ENCODE results near the gene SUSD6.

SUSD6 gene

GRCh38 chr14:69587389-69587788 lies 24.0 kb upstream of the SUSD6 start:
- in situ Hi-C loops (cut with MboI; ENCODE audit: low sequenced_read_pairs) = loop anchor here (25.0 kb wide), 1 partner anchor 150 kb away; no protein-coding TSS in a partner anchor

- in situ Hi-C loops (cut with MboI; ENCODE audit: low sequenced_read_pairs) = loop anchor here (25.0 kb wide), 1 partner anchor 146 kb away; no protein-coding TSS in a partner anchor
These were observed 20.1 kb upstream of the SUSD6 start for GRCh38 chr14:69591317-69591716.

- in situ Hi-C loops (cut with MboI; ENCODE audit: low sequenced_read_pairs) = loop anchor here (25.0 kb wide), 1 partner anchor 144 kb away; no protein-coding TSS in a partner anchor
These were observed 18.2 kb upstream of the SUSD6 start for GRCh38 chr14:69593018-69593677.

- in situ Hi-C loops (cut with MboI; ENCODE audit: low sequenced_read_pairs) = loop anchor here (25.0 kb wide), 1 partner anchor 142 kb away; no protein-coding TSS in a partner anchor
These were observed 16.6 kb upstream of the SUSD6 start for GRCh38 chr14:69594846-69595245.

GRCh38 chr14:69595336-69595735 lies 16.1 kb upstream of the SUSD6 start:
- in situ Hi-C loops (cut with MboI; ENCODE audit: low sequenced_read_pairs) = loop anchor here (25.0 kb wide), 1 partner anchor 142 kb away; no protein-coding TSS in a partner anchor

- in situ Hi-C loops (cut with MboI; ENCODE audit: low sequenced_read_pairs) = loop anchor here (25.0 kb wide), 1 partner anchor 138 kb away; no protein-coding TSS in a partner anchor
These were observed 12.0 kb upstream of the SUSD6 start for GRCh38 chr14:69599431-69599830.

DNA sequence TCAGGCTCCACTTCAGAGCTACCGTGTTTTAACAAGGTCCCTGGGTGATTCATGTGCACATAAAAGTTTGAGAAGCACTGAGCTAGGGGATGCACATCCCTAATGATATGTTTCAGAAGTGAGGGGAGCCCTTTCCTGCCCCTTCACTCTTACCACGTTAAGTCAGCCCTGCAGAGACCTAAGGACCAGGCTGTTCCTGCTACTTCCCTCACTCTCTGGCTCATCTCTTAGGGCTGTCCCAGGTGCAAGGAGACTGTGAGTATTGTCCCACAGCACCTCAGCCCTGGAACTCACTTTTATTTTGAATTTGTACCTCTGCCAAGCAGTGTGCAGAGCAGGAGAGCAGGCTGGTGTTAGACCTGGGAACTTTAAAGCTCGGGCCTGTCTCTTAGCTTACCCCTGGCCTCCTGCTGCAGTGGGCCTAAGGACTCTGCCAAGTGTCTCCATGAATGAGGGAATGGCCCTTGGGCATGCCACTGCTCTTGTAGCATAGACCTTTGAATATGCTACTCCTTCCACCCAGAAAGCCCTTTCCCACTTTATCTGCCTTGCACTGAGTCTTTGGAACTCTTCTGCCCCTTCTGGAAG lies 11.0 kb upstream of the SUSD6 start:
- in situ Hi-C loops (cut with MboI; ENCODE audit: low sequenced_read_pairs) = no loop called here

- in situ Hi-C loops (cut with MboI; ENCODE audit: low sequenced_read_pairs) = no loop called here
These were observed 5.7 kb upstream of the SUSD6 start for GRCh38 chr14:69605738-69606137.

GRCh38 chr14:69606258-69607184 lies 4.9 kb upstream of the SUSD6 start:
- in situ Hi-C loops (cut with MboI; ENCODE audit: low sequenced_read_pairs) = no loop called here

DNA sequence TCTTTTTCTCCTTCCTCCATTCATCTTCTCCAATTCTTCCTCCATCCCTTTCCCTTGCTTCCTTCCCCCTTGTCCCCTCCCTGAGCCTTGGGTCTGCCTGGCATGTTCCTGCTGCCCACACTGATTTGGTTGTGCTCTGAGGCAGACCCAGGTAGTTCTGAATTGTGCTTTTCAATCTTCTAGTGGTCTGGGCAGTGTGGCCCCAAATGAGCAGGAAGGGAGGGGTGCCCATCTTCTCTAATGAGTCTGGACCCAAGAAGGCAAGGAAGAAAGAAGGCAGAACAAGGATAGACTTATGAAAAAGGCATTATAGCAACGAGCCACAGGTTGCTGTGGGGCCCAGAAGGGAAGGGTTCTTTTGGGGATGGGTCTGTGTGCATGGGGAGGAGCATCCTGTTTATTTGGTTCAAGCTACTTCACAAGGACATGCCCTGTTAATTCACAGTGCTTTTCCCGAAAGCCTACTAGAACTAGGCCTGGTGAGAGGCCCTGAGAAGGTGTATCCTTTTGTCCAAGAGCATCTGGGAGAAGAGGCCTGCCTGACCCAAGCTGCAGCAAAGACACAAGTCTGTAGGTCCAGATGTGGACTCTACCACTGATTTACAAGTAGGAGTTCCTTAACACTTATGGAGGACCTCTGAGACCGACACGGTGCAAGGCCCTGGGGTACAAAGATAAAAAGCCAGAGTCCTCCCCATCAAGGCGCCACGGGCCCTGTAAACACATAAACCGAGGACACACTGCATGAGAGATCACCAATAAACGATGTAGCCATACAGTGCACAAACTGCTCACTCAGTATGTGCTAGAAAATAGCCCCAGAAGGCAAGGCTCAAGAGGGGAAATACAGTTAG lies 1.1 kb upstream of the SUSD6 start:
- in situ Hi-C loops (cut with MboI; ENCODE audit: low sequenced_read_pairs) = no loop called here

- in situ Hi-C loops (cut with MboI; ENCODE audit: low sequenced_read_pairs) = no loop called here
These were observed 573 bp upstream of the SUSD6 start for GRCh38 chr14:69610874-69611171.

- in situ Hi-C loops (cut with MboI; ENCODE audit: low sequenced_read_pairs) = no loop called here
These were observed 802 bp downstream of the SUSD6 start for GRCh38 chr14:69612014-69612782.

DNA sequence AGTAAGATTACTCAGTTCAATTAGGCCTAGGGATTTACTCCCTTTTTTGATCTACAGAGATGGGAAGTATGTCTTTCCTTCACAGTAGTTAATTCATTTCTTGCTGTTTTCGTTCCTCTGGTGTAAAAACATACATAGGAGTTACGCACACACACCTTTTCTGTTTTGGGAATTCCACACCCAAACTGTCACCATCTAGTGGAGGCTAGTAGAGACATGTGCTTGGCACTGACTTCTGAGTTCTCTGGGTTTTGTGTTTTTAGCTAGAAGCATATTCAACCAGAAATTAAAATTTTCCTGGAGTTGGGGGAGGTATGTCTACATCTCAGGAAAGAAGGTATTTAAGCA lies 1.4 kb downstream of the SUSD6 start:
- in situ Hi-C loops (cut with MboI; ENCODE audit: low sequenced_read_pairs) = no loop called here

DNA sequence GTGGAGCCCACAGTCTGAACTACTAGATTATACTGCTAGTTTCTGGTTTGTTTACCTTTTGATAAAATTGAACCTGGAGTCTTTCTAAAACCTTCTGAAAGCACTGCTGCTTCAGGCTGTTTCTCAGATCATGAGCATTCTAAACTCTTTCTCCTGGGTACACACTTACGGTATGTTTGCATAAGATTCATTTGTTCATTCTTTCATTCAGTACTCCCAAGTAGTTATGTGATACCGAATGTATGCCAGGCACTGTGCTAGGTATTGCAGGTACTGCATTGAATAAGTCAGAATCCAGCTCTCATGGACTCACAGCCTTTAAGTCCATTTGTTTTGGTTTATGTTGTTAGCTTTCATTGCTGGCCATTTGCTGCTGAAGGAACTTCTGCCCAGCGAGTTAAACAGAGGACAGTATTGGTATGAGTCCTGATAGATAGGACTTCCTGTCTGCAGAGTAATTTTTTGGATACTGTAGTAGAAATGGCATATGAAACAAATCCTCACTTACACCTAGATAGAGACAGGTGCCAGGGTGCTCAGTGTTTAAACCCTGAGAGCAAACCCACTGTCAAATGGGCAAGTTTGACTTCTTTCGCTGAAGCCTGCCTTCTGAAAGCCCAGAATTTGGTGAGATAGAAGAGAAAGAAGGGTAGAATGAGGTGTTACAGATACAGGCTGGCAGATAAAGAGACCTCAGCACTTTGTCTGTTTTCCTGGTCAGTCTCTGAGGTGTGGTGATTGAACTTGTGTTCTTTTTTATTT lies 2.1 kb downstream of the SUSD6 start:
- in situ Hi-C loops (cut with MboI; ENCODE audit: low sequenced_read_pairs) = no loop called here

DNA sequence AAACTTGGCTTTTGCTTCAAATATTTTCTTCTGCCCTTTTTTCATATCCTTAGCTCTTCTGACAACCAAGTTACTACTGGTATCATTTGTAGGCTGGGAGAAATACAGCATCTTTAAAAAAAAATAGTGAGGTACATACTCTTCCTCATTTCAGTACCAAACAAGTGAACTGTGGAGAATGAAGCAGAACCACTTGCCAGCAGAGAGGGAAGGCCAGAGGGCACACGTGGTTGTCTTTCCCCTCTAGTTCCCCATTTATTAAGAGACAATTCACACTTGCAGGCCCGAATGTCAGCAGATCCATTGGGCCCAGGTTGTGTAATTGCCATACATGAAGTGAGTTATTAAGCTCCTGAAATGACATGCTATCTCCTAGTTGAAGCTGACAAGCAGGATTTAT lies 3.2 kb downstream of the SUSD6 start:
- in situ Hi-C loops (cut with MboI; ENCODE audit: low sequenced_read_pairs) = no loop called here

GRCh38 chr14:69615121-69615495 lies 3.7 kb downstream of the SUSD6 start:
- in situ Hi-C loops (cut with MboI; ENCODE audit: low sequenced_read_pairs) = no loop called here

DNA sequence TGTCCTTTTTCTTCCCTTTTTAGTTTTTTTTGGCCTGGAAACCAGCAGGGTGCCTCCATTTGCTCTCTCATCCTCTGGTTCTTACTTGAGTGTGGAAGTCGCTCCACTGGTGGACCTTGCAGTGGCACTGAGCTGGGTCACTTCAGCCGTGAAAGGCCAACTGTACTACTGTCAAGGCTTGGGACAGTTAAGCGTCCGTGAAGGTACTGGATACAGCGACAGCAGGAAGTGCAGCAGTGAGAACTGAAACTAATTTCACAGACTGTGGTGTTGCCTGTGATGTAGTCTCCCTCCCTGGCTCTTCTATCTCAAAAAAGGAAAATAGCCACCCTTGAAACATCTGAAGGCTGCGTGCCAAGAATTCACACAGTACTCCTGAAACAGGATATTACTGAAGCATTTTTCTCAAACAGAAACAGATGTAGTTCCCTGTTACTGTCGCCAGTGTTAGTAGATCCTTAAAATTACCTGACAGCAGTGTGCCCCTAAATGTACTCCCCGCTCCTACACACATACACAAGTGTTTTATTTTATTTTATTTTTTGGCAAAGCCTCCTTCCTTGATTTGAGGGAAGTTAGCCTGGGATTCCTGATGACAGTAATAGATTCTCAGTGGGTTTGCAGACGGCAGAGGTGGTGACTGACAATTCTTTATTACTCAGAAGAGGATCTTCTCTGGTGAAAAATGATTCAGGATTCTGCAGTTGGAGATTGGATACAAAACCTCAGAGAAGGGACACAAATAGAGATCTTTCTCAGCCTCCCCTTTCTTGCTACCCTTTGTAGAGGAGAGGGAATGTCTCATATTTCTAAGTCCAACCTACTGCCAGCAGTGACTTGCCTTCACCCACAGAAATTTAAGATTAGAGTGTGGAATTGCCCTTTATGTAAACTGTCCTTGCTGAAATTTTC lies 4.4 kb downstream of the SUSD6 start:
- in situ Hi-C loops (cut with MboI; ENCODE audit: low sequenced_read_pairs) = no loop called here

- in situ Hi-C loops (cut with MboI; ENCODE audit: low sequenced_read_pairs) = no loop called here
These were observed 5.0 kb downstream of the SUSD6 start for GRCh38 chr14:69616408-69616773.
